GM12801 (cell line): ENCODE results near the gene SEPTIN12.

Experiments used
- CTCF ChIP-seq: IDR thresholded peaks from one replicate; pipeline ENCODE4 v1.5.1; 2011; ENCODE audit warnings: control low read depth; ENCODE audit not compliant: insufficient read length; ENCODE audit errors: extremely low read depth

The SEPTIN12 gene

GRCh38 chr16:4788489-4788889 is 344 bp upstream of the SEPTIN12 start:
- TF ChIP-seq CTCF, result no peak

- TF ChIP-seq CTCF, result no peak
Measured at GRCh38 chr16:4787068-4787467, 1.1 kb downstream of the SEPTIN12 start.

- TF ChIP-seq CTCF, result no peak
Measured at GRCh38 chr16:4785758-4786433, 2.2 kb downstream of the SEPTIN12 start.

GRCh38 chr16:4783951-4784336 is 4.2 kb downstream of the SEPTIN12 start:
- no peak for TF ChIP-seq CTCF

- TF ChIP-seq CTCF, result no peak
Measured at GRCh38 chr16:4783251-4783950, 4.7 kb downstream of the SEPTIN12 start.

- no peak for TF ChIP-seq CTCF
Measured at GRCh38 chr16:4780235-4780634, 7.9 kb downstream of the SEPTIN12 start.

- TF ChIP-seq CTCF, result no peak
Measured at GRCh38 chr16:4778050-4778392, 10.1 kb downstream of the SEPTIN12 start.
